Hepatocyte (in vitro differentiated cells): Measurements from ENCODE around the gene VPS26C. TPM values are rescaled to one million over a fixed set of nuclear protein-coding genes. Genes with fewer than 3 reads are reported as not detected.

Experiments used
- polyA plus RNA-seq: library from polyadenylated mRNA; unstranded; fragments of >200 nt; fragmentation: Nextera tagmentation; extraction: Ambion mirVana; gene quantifications from 2 replicates; pipeline ENCODE4 v1.2.1, GENCODE V29; 2016
- small RNA-seq: library from RNA; depleted of rRNA; stranded (forward); fragments of <200 nt; gene quantifications from one replicate; pipeline ENCODE3, GENCODE V24; 2014
- total RNA-seq: library from RNA; depleted of rRNA; stranded (reverse); fragments of >200 nt; gene quantifications from 2 replicates; pipeline ENCODE4 v1.2.3, GENCODE V29; 2014

The VPS26C gene
- total and polyA plus RNA-seq, 2 experiments from 2014 or later, result 43.7 to 74.5 TPM

Small RNA genes lying within 50 kb of the gene (small RNA-seq; reads per million reads assigned to genes)
- gene RN7SL678P, result not detected

Other genes starting within 250 kb of the VPS26C start
- gene PIGP, start 194.3 kb downstream of the VPS26C start, total RNA-seq, result 20.0 and 23.3 TPM in 2 replicates
- gene PIGP, start 194.3 kb downstream of the VPS26C start, polyA plus RNA-seq, result 39.9 and 48.7 TPM in 2 replicates
- 196 and 244 TPM in 2 replicates for gene TTC3, start 194.1 kb downstream of the VPS26C start, total RNA-seq
- gene TTC3, start 194.1 kb downstream of the VPS26C start, polyA plus RNA-seq, result 139 and 146 TPM in 2 replicates
- gene DYRK1A, start 99.4 kb upstream of the VPS26C start, total RNA-seq, result 72.6 and 85.2 TPM in 2 replicates
- 4.9 and 6.7 TPM in 2 replicates for gene DYRK1A, start 99.4 kb upstream of the VPS26C start, polyA plus RNA-seq